Mesothelial cell of epicardium (in vitro differentiated cells): ENCODE measurements around the gene FAM163B. TPM values are rescaled to one million over a fixed set of nuclear protein-coding genes. Genes with fewer than 3 reads are reported as not detected.
"Not testable (repeated sequence)": the region's sequence is repeated elsewhere in the genome, so short reads cannot be mapped to it uniquely, and the experiment has no call there.

Experiments
- DNase-seq, 2 experiments: peaks; one replicate each; pipeline ENCODE4 v3.0.0; 2021; ENCODE audit warnings: low spot score in 2 of 2; ENCODE audit not compliant: unreplicated experiment in 2 of 2
- H3K27ac Mint-ChIP-seq: 2 replicates; pipeline ENCODE4 v1.8.0; 2021; ENCODE audit warnings: mixed read lengths
- H3K27me3 Mint-ChIP-seq: 2 replicates; pipeline ENCODE4 v1.8.0; 2021; ENCODE audit warnings: low read depth, mixed read lengths
- H3K36me3 Mint-ChIP-seq: 2 replicates; pipeline ENCODE4 v1.8.0; 2021; ENCODE audit warnings: mixed read lengths
- H3K4me1 Mint-ChIP-seq: 2 replicates; pipeline ENCODE4 v1.8.0; 2021; ENCODE audit warnings: mixed read lengths
- H3K4me3 Mint-ChIP-seq: 2 replicates; pipeline ENCODE4 v1.8.0; 2021; ENCODE audit warnings: mild to moderate bottlenecking, moderate library complexity, mixed read lengths
- H3K9me3 Mint-ChIP-seq: 2 replicates; pipeline ENCODE4 v1.8.0; 2021; ENCODE audit warnings: mixed read lengths
- total RNA-seq: library from RNA; stranded (reverse); gene quantifications from 3 replicates; pipeline ENCODE4 v1.2.1, GENCODE V29; 2021
- TF ChIP-seq, protein P1 (sequence below): fragments of 200-600 bp; sonication (generic); IDR thresholded peaks from one replicate; pipeline ENCODE4 v1.5.0; 2021; ENCODE audit warnings: antibody characterized with exemption; ENCODE audit not compliant: unreplicated experiment

Gene FAM163B
- total RNA-seq, 1 donor from 2014 or later, result 0.72 TPM

GRCh38 chr9:133568186-133568585, 41.0 kb downstream of the FAM163B start:
- no peaks in the 10 kb centered on the region for H3K9me3 Mint-ChIP-seq
- peaks cover 19% of the 10 kb centered on the region for H3K4me1 Mint-ChIP-seq
- peaks cover 4% of the 10 kb centered on the region for H3K27me3 Mint-ChIP-seq
- H3K27ac Mint-ChIP-seq, result no peak overlapping the region
- H3K36me3 Mint-ChIP-seq, result no peaks in the 10 kb centered on the region
- DNase-seq, result no peak
- TF ChIP-seq, protein P1, sequence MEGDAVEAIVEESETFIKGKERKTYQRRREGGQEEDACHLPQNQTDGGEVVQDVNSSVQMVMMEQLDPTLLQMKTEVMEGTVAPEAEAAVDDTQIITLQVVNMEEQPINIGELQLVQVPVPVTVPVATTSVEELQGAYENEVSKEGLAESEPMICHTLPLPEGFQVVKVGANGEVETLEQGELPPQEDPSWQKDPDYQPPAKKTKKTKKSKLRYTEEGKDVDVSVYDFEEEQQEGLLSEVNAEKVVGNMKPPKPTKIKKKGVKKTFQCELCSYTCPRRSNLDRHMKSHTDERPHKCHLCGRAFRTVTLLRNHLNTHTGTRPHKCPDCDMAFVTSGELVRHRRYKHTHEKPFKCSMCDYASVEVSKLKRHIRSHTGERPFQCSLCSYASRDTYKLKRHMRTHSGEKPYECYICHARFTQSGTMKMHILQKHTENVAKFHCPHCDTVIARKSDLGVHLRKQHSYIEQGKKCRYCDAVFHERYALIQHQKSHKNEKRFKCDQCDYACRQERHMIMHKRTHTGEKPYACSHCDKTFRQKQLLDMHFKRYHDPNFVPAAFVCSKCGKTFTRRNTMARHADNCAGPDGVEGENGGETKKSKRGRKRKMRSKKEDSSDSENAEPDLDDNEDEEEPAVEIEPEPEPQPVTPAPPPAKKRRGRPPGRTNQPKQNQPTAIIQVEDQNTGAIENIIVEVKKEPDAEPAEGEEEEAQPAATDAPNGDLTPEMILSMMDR, result no peak
- H3K4me3 Mint-ChIP-seq, result no peak overlapping the region

GRCh38 chr9:133566817-133567216, 42.4 kb downstream of the FAM163B start:
- peaks cover 6% of the 10 kb centered on the region for H3K27me3 Mint-ChIP-seq
- H3K4me3 Mint-ChIP-seq, result no peak overlapping the region
- H3K36me3 Mint-ChIP-seq, result no peaks in the 10 kb centered on the region
- peaks cover 21% of the 10 kb centered on the region for H3K4me1 Mint-ChIP-seq
- no peak for DNase-seq
- TF ChIP-seq, protein P1, result no peak
- no peak overlapping the region for H3K27ac Mint-ChIP-seq
- no peaks in the 10 kb centered on the region for H3K9me3 Mint-ChIP-seq

GRCh38 chr9:133566382-133566781, 42.8 kb downstream of the FAM163B start:
- Mint-ChIP-seq H3K36me3 (no peaks in the 10 kb centered on the region), H3K4me1 (peaks cover 21% of the 10 kb centered on the region), H3K9me3 (no peaks in the 10 kb centered on the region), H3K27ac (no peak overlapping the region), H3K4me3 (no peak overlapping the region), H3K27me3 (peaks cover 6% of the 10 kb centered on the region)
- TF ChIP-seq, protein P1, result no peak
- DNase-seq, result no peak

GRCh38 chr9:133564451-133565116, 44.6 kb downstream of the FAM163B start:
- H3K9me3 Mint-ChIP-seq, result no peaks in the 10 kb centered on the region
- H3K4me3 Mint-ChIP-seq, result no peak overlapping the region
- TF ChIP-seq, protein P1, result no peak
- H3K27ac Mint-ChIP-seq, result no peak overlapping the region
- no peaks in the 10 kb centered on the region for H3K36me3 Mint-ChIP-seq
- peaks cover 6% of the 10 kb centered on the region for H3K27me3 Mint-ChIP-seq
- DNase-seq, result no peak
- H3K4me1 Mint-ChIP-seq, result peaks cover 25% of the 10 kb centered on the region

GRCh38 chr9:133563814-133564213, 45.4 kb downstream of the FAM163B start:
- Mint-ChIP-seq H3K27ac (peak overlapping the region; percentile 88), H3K4me3 (peak overlapping the region; percentile 10), H3K4me1 (peaks cover 27% of the 10 kb centered on the region)
- not testable (repeated sequence) for H3K36me3 Mint-ChIP-seq, H3K27me3 Mint-ChIP-seq, H3K9me3 Mint-ChIP-seq, DNase-seq

DNA sequence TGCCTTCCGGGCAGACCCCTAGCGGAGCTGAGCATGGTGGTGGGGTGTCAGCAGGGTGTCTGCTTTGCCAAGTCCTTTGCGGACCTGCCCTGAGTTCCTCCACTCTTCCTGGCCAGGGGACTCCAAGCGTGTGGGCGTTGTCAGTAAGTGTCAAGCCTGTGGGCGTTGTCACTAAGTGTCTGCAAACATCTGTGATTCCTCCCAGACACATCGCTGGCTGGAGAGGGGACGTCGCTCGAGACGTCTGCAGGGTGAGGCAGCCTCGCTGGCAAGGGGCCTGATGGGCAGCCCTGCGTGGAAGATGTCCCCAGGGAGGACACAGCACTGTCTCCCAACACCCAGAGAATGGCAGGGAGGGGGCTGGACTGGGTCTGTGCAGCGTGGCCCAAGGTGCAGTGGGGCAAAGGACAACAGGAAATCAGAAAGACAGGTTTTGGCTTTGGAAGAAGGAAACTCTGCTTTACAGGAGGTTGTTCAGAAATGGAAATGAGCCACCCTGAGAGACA, 45.8 kb downstream of the FAM163B start:
- no peaks in the 10 kb centered on the region for H3K9me3 Mint-ChIP-seq
- TF ChIP-seq, protein P1, result no peak
- no peaks in the 10 kb centered on the region for H3K36me3 Mint-ChIP-seq
- H3K27ac Mint-ChIP-seq, result peak overlapping the region; percentile 88
- peaks cover 6% of the 10 kb centered on the region for H3K27me3 Mint-ChIP-seq
- peaks cover 32% of the 10 kb centered on the region for H3K4me1 Mint-ChIP-seq
- DNase-seq, result no peak
- H3K4me3 Mint-ChIP-seq, result peak overlapping the region; percentile 10
